Right cardiac atrium (tissue), 5 donors: Measurements from ENCODE around the gene ASL. TPM values are rescaled to one million over a fixed set of nuclear protein-coding genes. Genes with fewer than 3 reads are reported as not detected.

ENCODE experiments used
- polyA plus RNA-seq: library from polyadenylated mRNA; stranded (reverse); fragments of 200-250 nt; gene quantifications from one replicate; pipeline ENCODE4 v1.2.3, GENCODE V29; 2013
- total RNA-seq, 4 donors: library from RNA; stranded (reverse); fragmentation: NEBNext Ultra II Directional; extraction: Animal tissue kit (Norgen Biotek cat#: 25700); gene quantifications; one replicate each; pipeline ENCODE4 v1.2.1, GENCODE V29; 2021
- donor health status: healthy with polysubstance abuse.
- donor health status: DM: no; HTN: yes; CAD: no.
- donor health status: DM: no; HTN: no; CAD: no.
- donor health status: DM: no; HTN: yes; CAD: no; lungs with severe emphysema.
- donor health status: DM: yes; HTN: yes; CAD: no.

ASL gene
- total and polyA plus RNA-seq, 5 donors: 9.6 to 13.8 (median 11.2) TPM

Other genes with a start within 250 kb of the ASL start
- gene VKORC1L1, start 202.7 kb upstream of the ASL start, total RNA-seq: 10 to 100 TPM; 15.0 to 21.2 (median 16.2) TPM
- gene VKORC1L1, start 202.7 kb upstream of the ASL start, polyA plus RNA-seq: 6.8 TPM
- gene GUSB, start 93.6 kb upstream of the ASL start, total RNA-seq: 10 to 100 TPM; 23.3 to 27.2 (median 25.2) TPM
- gene GUSB, start 93.6 kb upstream of the ASL start, polyA plus RNA-seq: 21.5 TPM
- gene CRCP, start 39.0 kb downstream of the ASL start, total RNA-seq: 10 to 100 TPM; 28.3 to 31.5 (median 28.9) TPM
- 18.7 TPM for gene CRCP, start 39.0 kb downstream of the ASL start, polyA plus RNA-seq
- 1 to 10 TPM; 7.3 to 9.9 (median 8.4) TPM for gene TPST1, start 129.5 kb downstream of the ASL start, total RNA-seq
- gene TPST1, start 129.5 kb downstream of the ASL start, polyA plus RNA-seq: 5.1 TPM